BLaER1 treated with 17β-estradiol and CSF1 and Interleukin-3, amounts not matched to agents 10 nM and 100 nM (cell line): ENCODE data around the gene GBX1.

ENCODE experiments used
- H3K27ac ChIP-seq, 11 experiments: shearing (Covaris generic); formaldehyde crosslinking; 2 replicates each; pipeline ENCODE4 v1.8.1; 2022
- H3K27me3 ChIP-seq, 11 experiments: shearing (Covaris generic); formaldehyde crosslinking; 2 replicates each; pipeline ENCODE4 v1.8.1; 2022
- H3K36me3 ChIP-seq, 11 experiments: shearing (Covaris generic); formaldehyde crosslinking; 2 replicates each; pipeline ENCODE4 v1.8.1; 2022
- H3K4me1 ChIP-seq, 10 experiments: shearing (Covaris generic); formaldehyde crosslinking; 2 replicates each; pipeline ENCODE4 v1.8.1; 2022
- H3K4me2 ChIP-seq, 11 experiments: shearing (Covaris generic); formaldehyde crosslinking; 2 replicates each; pipeline ENCODE4 v1.8.1; 2022
- H3K4me3 ChIP-seq, 10 experiments: shearing (Covaris generic); formaldehyde crosslinking; 2 replicates each; pipeline ENCODE4 v1.8.1; 2022
- H3K9ac ChIP-seq, 11 experiments: shearing (Covaris generic); formaldehyde crosslinking; 2 replicates each; pipeline ENCODE4 v1.8.1; 2022
- H3K9me3 ChIP-seq, 11 experiments: shearing (Covaris generic); formaldehyde crosslinking; replicated peaks in 1 of 11; 2 replicates each; pipeline ENCODE4 v1.8.1; 2022
- H4K20me1 ChIP-seq, 11 experiments: shearing (Covaris generic); formaldehyde crosslinking; 2 replicates each; pipeline ENCODE4 v1.8.1; 2022
- Cebpa-rat ChIP-seq, 11 experiments: shearing (Covaris generic); IDR thresholded peaks; 2 replicates each; pipeline ENCODE4 v1.8.1; 2022

The GBX1 gene

DNA sequence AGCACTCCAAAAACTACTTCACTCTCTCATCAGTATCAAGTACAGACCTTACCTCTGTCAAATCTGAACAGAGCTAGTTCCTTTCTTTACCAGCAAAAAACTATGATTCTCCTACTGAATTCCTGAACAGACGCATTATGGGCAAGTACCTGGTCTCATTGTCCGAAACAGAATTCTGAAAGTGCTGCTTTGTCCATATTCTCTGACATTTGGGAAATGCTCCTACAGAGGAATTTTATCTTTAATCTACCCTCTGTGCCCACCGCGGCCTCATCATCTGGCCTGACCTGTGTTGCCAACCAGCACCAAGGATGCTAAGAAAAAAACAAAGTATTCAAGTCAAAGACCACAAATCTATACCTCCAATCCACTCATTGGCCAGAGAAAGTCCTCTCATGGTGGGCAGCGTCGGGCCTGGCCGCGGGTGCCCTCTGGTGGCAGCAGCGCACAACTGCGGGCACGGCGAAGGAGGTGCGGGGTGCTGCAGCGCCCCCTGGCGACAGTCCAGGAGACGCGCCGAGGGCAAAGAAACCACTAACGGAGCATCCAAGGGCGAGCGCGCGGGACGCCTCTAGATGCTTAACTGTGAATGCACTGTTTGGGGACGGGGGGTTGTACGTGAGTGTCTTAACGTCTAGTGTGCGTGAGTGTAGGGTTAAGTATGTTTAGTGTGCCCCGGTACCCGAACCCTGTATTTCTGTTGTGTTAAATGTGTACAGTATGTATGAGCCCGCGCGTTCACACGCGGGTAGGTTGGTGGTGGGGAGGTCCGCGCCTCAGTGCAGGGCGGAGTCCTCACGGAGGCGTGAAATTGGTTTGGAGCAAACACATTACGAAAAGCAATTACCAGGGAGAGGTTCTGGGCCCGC is 5.0 kb upstream of the GBX1 start:
- peaks cover 0 to 24% (median 21%) of the 10 kb centered on the region in 11 experiments; a peak in 20 of 22 replicates for H3K9me3 ChIP-seq
- peaks cover 0 to 9% (median 5%) of the 10 kb centered on the region in 11 experiments; a peak in 7 of 22 replicates for H4K20me1 ChIP-seq
- H3K27ac ChIP-seq: no peak overlapping the region
- no peak overlapping the region for H3K9ac ChIP-seq
- H3K27me3 ChIP-seq: peaks cover 39 to 52% (median 49%) of the 10 kb centered on the region in 11 experiments
- H3K4me2 ChIP-seq: no peak overlapping the region
- peaks cover 0 to 8% (median 4%) of the 10 kb centered on the region in 10 experiments; a peak in 9 of 20 replicates for H3K4me1 ChIP-seq
- TF ChIP-seq Cebpa-rat (IDR thresholded peaks at IDR 0.05): no peak
- no peaks in the 10 kb centered on the region for H3K36me3 ChIP-seq
- H3K4me3 ChIP-seq: no peak overlapping the region

DNA sequence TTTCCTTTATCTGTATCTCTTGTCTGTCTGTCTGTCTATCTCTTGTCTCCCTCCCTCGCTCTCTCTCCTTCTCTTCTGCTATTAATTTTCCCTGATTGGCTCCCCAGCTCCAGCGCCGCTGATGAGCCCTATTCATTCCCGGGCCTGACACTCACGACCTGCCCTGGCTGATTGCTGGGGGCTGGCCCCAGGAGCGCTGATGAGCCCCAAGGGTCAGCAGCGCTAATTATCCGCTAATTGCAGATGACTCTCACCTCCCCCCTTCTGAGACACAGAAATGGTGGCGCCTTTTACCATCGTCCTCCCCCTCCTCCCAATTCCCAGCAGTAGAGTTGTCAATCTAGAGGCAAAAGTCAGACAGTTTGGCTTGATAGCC is 1.3 kb upstream of the GBX1 start:
- H3K4me1 ChIP-seq: peaks cover 5 to 17% (median 12%) of the 10 kb centered on the region in 10 experiments; a peak in 15 of 20 replicates
- no peak overlapping the region for H3K27ac ChIP-seq
- no peak for TF ChIP-seq Cebpa-rat (IDR thresholded peaks at IDR 0.05)
- H3K9ac ChIP-seq: no peak overlapping the region
- no peak overlapping the region for H3K4me2 ChIP-seq
- peaks cover 0 to 14% (median 10%) of the 10 kb centered on the region in 11 experiments; a peak in 18 of 22 replicates for H3K9me3 ChIP-seq
- H4K20me1 ChIP-seq: peaks cover 0 to 29% (median 18%) of the 10 kb centered on the region in 11 experiments; a peak in 11 of 22 replicates
- peaks cover 76 to 90% (median 87%) of the 10 kb centered on the region in 11 experiments for H3K27me3 ChIP-seq
- no peaks in the 10 kb centered on the region for H3K36me3 ChIP-seq
- H3K4me3 ChIP-seq: no peak overlapping the region

DNA sequence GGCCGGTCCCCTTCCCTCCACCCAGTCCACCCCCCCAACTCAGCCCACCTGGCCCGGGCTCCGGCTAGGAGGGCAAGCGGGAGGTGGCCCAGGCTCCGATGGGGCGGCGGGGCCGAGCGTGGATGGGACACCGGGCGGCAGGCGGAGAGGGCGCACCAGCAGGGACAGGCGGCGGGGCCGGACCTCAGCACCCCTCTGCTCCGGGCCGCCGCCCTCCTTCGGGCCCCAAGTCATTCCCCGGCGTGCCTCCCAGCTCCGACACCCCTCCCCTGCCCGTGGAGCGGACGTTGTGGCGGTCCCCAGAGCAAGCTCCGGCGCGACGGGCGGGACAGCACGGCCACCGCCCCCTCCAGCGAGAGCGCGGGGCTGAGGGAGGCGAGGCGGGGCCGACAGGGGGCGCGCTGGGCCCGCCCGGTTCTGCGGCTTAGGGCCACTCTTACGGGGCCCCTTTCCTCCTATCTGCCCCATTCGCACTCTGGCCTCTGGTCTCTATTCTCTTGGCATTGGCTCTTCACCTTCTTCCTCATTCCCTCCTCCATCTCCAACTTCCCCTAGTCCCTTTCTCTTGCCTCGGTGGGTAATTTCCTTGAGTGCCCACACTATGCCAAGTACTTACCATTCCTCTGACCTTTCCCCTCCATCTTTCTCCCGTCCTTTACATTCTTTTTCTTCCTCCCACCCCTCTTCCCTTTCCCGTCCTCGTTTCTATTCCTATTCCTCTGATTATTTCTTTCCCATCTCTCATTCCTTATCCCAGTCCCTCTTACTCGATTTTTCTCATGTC is 701 bp upstream of the GBX1 start:
- Histone ChIP-seq H3K4me1 (peaks cover 5 to 17% (median 12%) of the 10 kb centered on the region in 10 experiments; a peak in 15 of 20 replicates), H4K20me1 (peaks cover 0 to 29% (median 18%) of the 10 kb centered on the region in 11 experiments; a peak in 11 of 22 replicates), H3K27ac (no peak overlapping the region), H3K4me2 (peak overlapping the region; percentile 52 to 83 (median 65)), H3K36me3 (no peaks in the 10 kb centered on the region), H3K4me3 (peak overlapping the region; percentile 38 to 61 (median 46); a peak in 18 of 20 replicates), H3K9ac (no peak overlapping the region), H3K9me3 (peaks cover 0 to 8% (median 4%) of the 10 kb centered on the region in 11 experiments; a peak in 13 of 22 replicates), H3K27me3 (peaks cover 79 to 93% (median 92%) of the 10 kb centered on the region in 11 experiments)
- TF ChIP-seq Cebpa-rat (IDR thresholded peaks at IDR 0.05): no peak

DNA sequence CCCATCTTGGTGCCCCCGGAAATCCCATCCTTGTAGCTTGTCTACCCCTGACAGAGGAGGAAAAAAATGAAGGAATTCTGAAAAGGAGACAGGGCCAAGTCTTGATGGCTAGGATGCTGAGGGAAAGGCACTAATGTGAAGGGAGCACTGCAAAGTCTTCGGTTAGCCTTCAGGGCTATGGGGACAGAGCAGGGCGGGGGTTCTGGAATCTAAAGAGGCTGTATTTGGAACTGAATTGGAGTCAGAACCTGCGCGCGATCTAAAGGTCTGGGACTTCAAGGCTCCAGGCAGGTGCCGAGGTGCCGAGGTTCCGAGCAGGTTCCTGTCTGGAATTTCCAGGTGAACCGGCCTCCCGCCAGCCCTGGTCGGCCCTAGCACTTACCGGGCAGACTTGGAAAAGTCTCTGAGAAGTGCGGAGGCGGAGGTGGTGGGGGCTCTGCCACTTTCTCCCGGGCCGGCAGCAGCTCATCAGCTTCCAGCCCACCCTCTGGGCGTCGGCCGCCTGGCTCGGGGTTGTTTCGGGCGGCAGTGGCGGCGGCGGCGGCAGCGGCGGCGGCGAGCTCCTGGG is 781 bp downstream of the GBX1 start:
- H3K4me2 ChIP-seq: peak overlapping the region; percentile 52 to 83 (median 65); a peak in 19 of 22 replicates
- peaks cover 5 to 17% (median 12%) of the 10 kb centered on the region in 10 experiments; a peak in 15 of 20 replicates for H3K4me1 ChIP-seq
- H3K9me3 ChIP-seq: peaks cover 0 to 4% (median 0%) of the 10 kb centered on the region in 11 experiments; a peak in 2 of 22 replicates
- peaks cover 77 to 96% (median 88%) of the 10 kb centered on the region in 11 experiments for H3K27me3 ChIP-seq
- H3K36me3 ChIP-seq: no peaks in the 10 kb centered on the region
- no peak for TF ChIP-seq Cebpa-rat (IDR thresholded peaks at IDR 0.05)
- no peak overlapping the region for H3K27ac ChIP-seq
- H4K20me1 ChIP-seq: peaks cover 0 to 29% (median 18%) of the 10 kb centered on the region in 11 experiments; a peak in 11 of 22 replicates
- no peak overlapping the region for H3K9ac ChIP-seq
- peak overlapping the region; percentile 38 to 61 (median 46); a peak in 14 of 20 replicates for H3K4me3 ChIP-seq

DNA sequence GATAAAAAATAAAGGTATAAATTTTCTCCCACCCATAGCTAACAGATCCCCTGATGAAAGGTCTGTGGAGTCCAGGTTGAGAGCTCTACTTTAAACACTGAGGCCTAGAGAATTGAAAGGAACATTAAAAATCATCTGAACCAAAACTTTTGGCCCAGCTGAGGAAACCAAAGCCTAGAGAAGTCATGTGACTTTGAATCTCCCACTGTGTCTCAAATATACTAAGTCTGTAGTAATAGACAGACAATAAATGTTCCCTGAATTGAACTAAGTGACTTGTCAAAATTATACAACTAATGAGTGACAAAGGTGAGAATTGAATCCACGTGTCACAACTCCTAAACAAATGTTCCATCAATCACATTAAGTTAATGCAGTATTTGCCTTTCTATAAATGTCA is 5.7 kb downstream of the GBX1 start:
- Histone ChIP-seq H3K9ac (no peak overlapping the region), H3K4me1 (peaks cover 0 to 2% (median under 1%) of the 10 kb centered on the region in 10 experiments; a peak in 7 of 20 replicates), H3K36me3 (no peaks in the 10 kb centered on the region), H3K4me3 (no peak overlapping the region), H4K20me1 (peaks cover 0 to 13% (median 3%) of the 10 kb centered on the region in 11 experiments; a peak in 10 of 22 replicates), H3K4me2 (no peak overlapping the region), H3K27me3 (peaks cover 37 to 47% (median 40%) of the 10 kb centered on the region in 11 experiments), H3K9me3 (no peaks in the 10 kb centered on the region; a peak in 1 of 22 replicates), H3K27ac (no peak overlapping the region)
- TF ChIP-seq Cebpa-rat (IDR thresholded peaks at IDR 0.05): no peak

DNA sequence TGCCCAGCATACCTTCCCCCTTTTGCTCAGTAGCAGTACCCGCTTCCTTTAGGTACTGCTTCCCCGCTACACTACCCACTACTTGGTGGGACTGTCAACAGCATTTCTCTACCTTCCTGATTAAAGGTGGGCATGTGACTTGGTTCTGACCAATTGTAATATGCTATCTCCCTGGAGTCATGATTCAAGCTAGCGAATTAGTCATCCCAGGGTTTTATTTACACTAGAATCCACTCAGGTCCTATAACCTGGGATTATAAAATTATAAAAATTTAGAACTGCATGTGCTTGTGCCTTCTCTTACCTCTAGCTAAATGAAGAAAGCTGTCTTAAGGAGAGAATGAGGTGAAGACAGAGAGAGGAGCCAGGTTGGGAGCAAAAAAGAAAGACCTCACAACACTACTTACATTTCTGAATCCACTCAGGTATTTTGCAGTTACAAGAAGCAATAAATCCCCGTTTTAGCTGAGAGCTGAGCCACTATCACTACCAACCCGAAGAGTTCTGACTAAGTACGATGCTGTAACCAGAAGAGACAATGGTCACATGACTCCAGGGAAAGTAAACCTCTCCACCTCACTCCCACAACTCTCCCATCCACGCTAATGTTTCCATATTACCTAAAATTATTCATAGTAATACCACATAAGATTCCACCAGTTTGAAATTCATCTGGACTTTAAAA is 9.7 kb downstream of the GBX1 start:
- Histone ChIP-seq H3K4me3 (no peak overlapping the region), H4K20me1 (no peaks in the 10 kb centered on the region), H3K9ac (no peak overlapping the region), H3K36me3 (no peaks in the 10 kb centered on the region), H3K4me2 (no peak overlapping the region), H3K9me3 (no peaks in the 10 kb centered on the region), H3K4me1 (no peaks in the 10 kb centered on the region), H3K27ac (no peak overlapping the region), H3K27me3 (peaks cover 0 to 10% (median 2%) of the 10 kb centered on the region in 11 experiments; a peak in 3 of 22 replicates)
- no peak for TF ChIP-seq Cebpa-rat (IDR thresholded peaks at IDR 0.05)

DNA sequence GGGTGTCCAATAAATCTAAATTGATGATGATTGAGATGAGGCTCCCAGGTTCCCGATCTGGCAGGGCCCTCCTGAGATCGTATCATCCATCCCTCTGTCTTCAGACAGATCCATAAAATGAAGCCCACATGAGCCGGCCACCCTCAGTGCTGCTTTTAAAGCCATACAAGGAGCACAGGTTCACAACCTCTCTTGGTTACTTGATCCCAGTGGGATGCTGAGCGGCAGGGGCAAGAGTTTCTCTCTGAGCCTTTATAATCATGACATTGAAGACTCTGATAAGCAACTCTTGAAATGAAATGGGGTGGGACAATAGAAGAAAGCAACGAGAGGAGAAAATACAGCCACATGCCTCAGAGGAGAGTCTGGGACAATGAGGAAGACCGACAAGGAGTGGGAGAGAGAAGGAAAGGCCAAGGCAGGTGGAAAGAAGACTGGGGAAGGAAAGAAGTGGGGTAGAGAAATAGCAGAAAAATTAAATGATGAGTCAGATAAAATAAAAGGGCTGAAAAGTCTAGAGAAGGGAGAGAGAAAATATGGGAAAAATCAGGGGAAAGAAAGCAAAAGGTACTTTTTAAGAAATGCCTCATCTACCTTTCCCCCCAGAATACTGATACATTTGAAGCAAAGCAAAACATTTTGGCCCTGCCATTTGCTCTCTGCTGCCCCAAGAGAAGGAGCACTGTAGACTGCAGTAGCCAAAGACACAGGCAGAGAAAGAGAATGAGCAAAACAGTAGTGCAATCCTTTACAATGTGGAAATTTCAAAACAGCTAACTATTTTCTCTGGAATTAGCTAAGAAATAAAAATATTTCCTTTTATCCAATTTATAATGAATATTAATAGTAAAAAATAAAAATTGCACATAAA is 14.6 kb downstream of the GBX1 start:
- H3K36me3 ChIP-seq: no peaks in the 10 kb centered on the region
- TF ChIP-seq Cebpa-rat (IDR thresholded peaks at IDR 0.05): no peak
- no peaks in the 10 kb centered on the region for H3K4me1 ChIP-seq
- no peak overlapping the region for H3K27ac ChIP-seq
- peaks cover 0 to 5% (median 0%) of the 10 kb centered on the region in 11 experiments; a peak in 2 of 22 replicates for H4K20me1 ChIP-seq
- H3K4me3 ChIP-seq: no peak overlapping the region
- H3K4me2 ChIP-seq: no peak overlapping the region
- H3K9me3 ChIP-seq: no peaks in the 10 kb centered on the region
- H3K9ac ChIP-seq: no peak overlapping the region
- 0 out of 22 replicates have a peak, but pooled peaks cover 0 to 4% (median 0%) of the 10 kb centered on the region in 11 experiments for H3K27me3 ChIP-seq
